SK-MEL-5 (cell line): Measurements from ENCODE around the gene THADA. TPM values are rescaled to one million over a fixed set of nuclear protein-coding genes. Genes with fewer than 3 reads are reported as not detected.

Experiments
- DNase-seq: peaks from one replicate; pipeline ENCODE4 v3.0.0-alpha.2; 2016; ENCODE audit warnings: low read depth, low spot score
- in situ Hi-C: cut with HindIII; loops from 2 replicates; pipeline ENCODE4 v1.10.0; 2016; ENCODE audit warnings: low sequenced_read_pairs, high pct_unique_total_duplicates, low pct_unique_long_range_greater_than_20kb
- small RNA-seq, 2 experiments: library from RNA; depleted of rRNA; stranded (forward); fragments of <200 nt; gene quantifications; one replicate each; pipeline ENCODE3, GENCODE V24; 2014
- total RNA-seq: library from RNA; depleted of rRNA; stranded (reverse); fragments of >200 nt; shearing (Covaris generic); gene quantifications from 2 replicates; pipeline ENCODE4 v1.2.3, GENCODE V29; 2014; rRNA removed

THADA gene
- total RNA-seq, 1 experiment from 2014 or later: 50.3 TPM

DNA sequence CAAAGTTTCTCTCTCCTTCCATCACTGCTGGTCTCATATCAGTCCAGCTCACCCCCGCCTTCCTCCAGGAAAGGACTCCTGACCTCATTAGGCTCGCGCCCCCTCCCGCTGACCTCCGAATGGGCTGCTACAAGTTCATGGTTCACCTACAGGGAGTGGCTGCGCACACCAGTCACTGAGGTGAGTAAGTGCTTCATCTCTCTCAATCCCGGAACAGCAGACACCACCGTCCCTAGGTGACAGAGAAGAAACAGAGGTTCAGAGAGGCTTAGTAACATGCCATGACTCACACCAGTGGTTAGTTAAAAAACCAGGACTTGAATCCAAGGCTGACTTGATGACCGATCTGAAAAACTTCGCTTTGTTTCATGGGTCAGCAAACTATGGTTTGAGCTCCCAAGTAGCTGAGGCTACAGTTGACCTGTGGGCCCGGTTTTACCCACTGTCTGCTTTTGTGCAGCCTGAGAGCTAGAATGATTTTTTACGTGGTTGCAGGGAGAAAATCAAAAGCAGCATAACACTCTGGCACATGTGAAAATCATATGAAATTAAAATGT is 411.4 kb downstream of the THADA start:
- DNase-seq: no peak
- in situ Hi-C loops: no loop called here

DNA sequence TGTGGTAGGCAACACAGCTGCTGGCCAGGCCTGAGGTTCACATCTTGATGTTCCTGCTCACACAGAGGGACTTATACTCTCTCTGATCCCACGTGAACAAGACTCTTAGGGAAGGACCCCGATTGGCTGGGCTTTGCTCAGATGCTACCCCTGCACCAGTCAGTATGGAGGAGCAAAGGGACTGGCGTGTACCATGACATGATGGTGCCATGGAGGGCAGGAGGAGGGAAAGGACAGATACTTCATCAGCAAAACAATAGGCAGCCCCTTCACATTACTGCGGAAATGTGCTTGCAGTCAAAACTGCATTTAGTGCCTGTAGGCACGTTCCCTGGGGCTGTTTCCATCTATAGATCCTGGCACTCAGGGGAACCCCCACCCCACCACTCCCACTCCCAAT is 412.1 kb downstream of the THADA start:
- in situ Hi-C loops: no loop called here
- DNase-seq: no peak

GRCh38 chr2:43180897-43181296 is 414.9 kb downstream of the THADA start:
- no peak for DNase-seq
- in situ Hi-C loops: no loop called here

Small RNAs within 50 kb of the gene (small RNA-seq; reads per million reads assigned to genes)
- gene RF00019 (0 reads per million in 2 experiments), gene RN7SL531P (0 reads per million in 2 experiments), gene RNU6-958P (0 reads per million in 2 experiments)

Other genes starting within 250 kb of the THADA start
- 17.6 and 20.9 TPM in 2 replicates for gene PLEKHH2, start 41.2 kb upstream of the THADA start, total RNA-seq
- gene C1GALT1C1L, start 80.4 kb upstream of the THADA start, total RNA-seq: 1.0 and 1.2 TPM in 2 replicates
- 61.7 and 75.9 TPM in 2 replicates for gene DYNC2LI1, start 178.0 kb upstream of the THADA start, total RNA-seq
- gene ABCG5, start 242.8 kb upstream of the THADA start, total RNA-seq: 0.08 and 0.11 TPM in 2 replicates
- not detected in 2 replicates for gene ABCG8, start 242.9 kb upstream of the THADA start, total RNA-seq